ENCODE measurements around the gene TRMO. TPM values are rescaled to one million over a fixed set of nuclear protein-coding genes. Genes with fewer than 3 reads are reported as not detected.

The TRMO gene, protein sequence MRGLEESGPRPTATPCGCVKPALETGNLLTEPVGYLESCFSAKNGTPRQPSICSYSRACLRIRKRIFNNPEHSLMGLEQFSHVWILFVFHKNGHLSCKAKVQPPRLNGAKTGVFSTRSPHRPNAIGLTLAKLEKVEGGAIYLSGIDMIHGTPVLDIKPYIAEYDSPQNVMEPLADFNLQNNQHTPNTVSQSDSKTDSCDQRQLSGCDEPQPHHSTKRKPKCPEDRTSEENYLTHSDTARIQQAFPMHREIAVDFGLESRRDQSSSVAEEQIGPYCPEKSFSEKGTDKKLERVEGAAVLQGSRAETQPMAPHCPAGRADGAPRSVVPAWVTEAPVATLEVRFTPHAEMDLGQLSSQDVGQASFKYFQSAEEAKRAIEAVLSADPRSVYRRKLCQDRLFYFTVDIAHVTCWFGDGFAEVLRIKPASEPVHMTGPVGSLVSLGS
- total RNA-seq (2022; extraction: Qiagen RNA extraction; ENCODE audit: low read depth), result 11.7 to 14.6 TPM (median 14.1 TPM) in 5 replicates

GRCh38 chr9:97921959-97922724, at the start of gene TRMO:
TRMO (minus strand) TSS chr9:97922500; CDS start chr9:97922493, 7 bp downstream.

DNA sequence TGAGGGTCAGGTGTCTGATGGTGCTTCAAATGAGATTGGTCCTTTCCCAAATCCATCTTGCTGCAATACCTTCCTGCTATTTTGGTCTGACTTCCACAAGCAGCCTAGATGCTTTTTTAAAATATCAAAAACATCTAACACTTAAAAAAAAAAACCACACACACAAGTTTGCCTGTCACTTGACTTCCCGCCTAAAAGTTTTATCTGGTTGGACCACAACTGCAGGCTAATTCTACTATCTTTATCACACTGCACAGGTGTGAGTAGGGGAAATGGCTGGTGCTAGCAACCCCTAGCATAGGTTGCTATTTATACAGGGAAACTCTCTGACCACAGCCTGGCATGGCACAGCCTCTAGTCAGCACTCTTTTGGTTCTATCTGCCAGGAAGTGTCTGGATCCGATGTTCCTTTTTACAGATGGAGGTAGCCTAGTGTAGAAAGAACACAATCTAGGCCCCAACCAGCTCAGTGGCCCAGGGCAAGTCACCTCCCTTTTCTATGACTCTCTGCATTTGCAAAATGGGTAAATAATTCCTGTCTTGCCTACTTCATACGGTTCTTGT, 15.9 kb upstream of the TRMO start, which contains the start of gene HEMGN:
Gene HEMGN (minus strand): TSS at position 92 of the 564 bp plus-strand sequence. CDS start 36 bp downstream, at position 56.

Other genes starting within 250 kb of the TRMO start
- 11.3 to 17.4 TPM (median 13.6 TPM) in 5 replicates for gene XPA, start 225.2 kb downstream of the TRMO start, total RNA-seq (2022; extraction: Qiagen RNA extraction; ENCODE audit: low read depth)
- 2.8 to 4.3 TPM (median 4.2 TPM) in 5 replicates for gene FOXE1, start 69.3 kb downstream of the TRMO start, total RNA-seq (2022; extraction: Qiagen RNA extraction; ENCODE audit: low read depth)
- gene HEMGN, start 15.7 kb upstream of the TRMO start, total RNA-seq (2022; extraction: Qiagen RNA extraction; ENCODE audit: low read depth), result not detected in 5 replicates
- gene ANP32B, start 60.8 kb upstream of the TRMO start, total RNA-seq (2022; extraction: Qiagen RNA extraction; ENCODE audit: low read depth), result 278 to 347 TPM (median 327 TPM) in 5 replicates
- gene NANS, start 134.2 kb upstream of the TRMO start, total RNA-seq (2022; extraction: Qiagen RNA extraction; ENCODE audit: low read depth), result 58.2 to 75.7 TPM (median 70.2 TPM) in 5 replicates
- 9.8 to 13.4 TPM (median 13.3 TPM) in 5 replicates for gene TRIM14, start 196.7 kb upstream of the TRMO start, total RNA-seq (2022; extraction: Qiagen RNA extraction; ENCODE audit: low read depth)

Measured in A549 treated with RU486 at 1 μM for 4 hours (cell line).